ENCODE results near the gene MACO1.

- TF ChIP-seq CTCF (IDR thresholded peaks at IDR 0.05) (no peak), POLR2A (IDR thresholded peaks at IDR 0.05) (no peak), POLR2AphosphoS5 (IDR thresholded peaks at IDR 0.05) (no peak), EP300 (IDR thresholded peaks at IDR 0.05) (no peak)
Measured at GRCh38 chr1:25525361-25525688, 94.6 kb downstream of the MACO1 start.

All from upper lobe of left lung (tissue), 4 donors.